NCI-H1930 (cell line): ENCODE results near the gene DPYSL4.

Experiments used
- DNase-seq, 2 experiments: peaks; one replicate each; lab custom pipeline; 2025; lab: John Stamatoyannopoulos, UW

The DPYSL4 gene

DNA sequence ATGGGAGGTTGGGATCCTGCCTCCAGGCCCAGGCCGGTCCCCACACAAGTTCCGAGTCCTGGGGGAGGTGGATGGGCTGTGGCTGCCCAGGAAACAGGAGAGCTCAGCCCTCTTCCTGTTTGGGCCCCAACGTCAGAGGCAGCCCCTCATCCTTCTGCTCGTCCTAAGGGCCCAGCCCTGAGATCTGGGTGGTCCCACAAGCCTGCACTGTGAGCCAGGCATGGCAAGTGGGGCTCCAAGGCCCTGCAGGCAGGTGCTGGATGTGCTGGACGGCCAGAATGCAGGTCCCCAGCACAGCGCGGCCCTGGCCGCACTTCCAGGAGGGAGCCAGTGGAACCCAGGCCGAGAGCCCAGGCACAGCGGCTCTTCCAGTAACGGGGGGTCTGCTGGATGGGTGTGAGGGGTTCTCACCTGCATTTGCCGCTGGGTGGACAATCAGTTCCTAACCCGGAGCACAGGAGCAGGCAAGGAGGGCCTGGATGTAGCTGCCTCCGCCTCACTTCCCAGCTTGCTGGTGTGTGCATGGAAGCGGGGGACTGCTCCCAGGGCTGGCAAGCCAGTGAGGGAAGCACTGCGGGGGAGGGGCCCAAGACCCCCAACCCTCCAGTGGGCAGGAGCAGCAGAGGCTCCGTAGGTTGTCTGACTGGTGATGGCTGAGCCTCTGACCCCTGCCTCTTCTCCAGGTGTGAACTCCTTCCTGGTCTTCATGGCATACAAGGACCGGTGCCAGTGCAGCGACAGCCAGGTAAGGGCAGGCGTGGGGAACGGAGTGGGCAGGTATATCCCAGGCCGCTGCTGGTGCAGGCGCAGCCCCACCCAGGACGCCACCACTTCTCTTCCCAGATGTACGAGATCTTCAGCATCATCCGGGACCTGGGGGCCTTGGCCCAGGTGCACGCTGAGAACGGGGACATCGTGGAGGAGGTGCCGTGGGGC is 9.7 kb downstream of the DPYSL4 start:
- DNase-seq, result no peak

DNA sequence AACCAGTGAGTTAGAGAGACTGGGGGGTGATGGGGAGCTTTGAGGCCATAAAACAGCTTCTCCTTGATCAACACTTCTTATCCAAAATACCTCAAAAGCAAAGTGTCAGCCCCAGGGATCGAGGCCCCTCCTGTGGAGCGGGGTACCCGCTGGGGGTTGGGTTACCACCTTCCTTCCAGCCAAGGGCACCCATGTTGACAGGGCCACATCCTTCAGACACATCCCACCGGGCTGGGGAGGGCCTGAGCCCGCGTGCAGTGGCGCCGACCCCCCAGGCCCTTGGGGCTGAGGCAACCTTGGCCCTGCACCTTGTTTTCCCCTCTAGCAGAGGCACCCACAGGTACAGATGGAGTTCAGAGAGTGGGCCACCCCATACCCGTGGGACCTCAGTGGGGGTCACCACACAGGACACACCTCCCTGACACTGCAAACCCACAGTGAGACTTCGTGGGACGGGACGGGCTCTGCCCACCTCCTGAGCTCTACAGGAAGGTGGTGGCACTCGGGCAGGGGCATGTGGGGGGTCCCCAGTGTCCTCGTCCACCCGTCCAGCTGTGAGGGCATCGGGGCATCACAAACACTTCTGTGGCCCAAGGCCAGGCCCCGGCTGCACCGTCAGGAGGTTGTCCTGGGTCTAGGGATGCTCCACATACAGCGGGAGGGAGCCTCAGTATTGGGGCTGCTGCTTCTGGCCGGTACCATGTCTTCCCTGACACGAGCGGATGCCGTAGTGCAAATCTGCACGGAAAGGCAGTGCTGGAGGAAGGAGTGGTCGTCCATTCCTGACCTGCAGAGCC is 10.7 kb downstream of the DPYSL4 start:
- DNase-seq, result no peak

DNA sequence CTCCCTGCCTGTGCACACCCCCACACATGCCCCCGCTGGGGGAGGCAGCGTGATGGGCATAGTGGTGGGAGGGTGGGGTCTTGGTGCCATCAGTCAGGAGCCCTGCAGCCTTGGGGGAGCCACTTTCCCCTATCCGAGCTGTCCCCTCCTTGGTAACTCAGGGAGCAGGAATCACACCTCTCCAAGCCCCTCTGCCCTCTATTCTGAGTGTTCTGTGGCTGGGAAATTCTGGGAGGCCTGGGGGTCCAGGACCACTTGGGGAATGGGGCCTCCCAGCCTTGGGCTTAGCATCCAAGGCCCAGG is 11.3 kb downstream of the DPYSL4 start:
- no peak for DNase-seq

DNA sequence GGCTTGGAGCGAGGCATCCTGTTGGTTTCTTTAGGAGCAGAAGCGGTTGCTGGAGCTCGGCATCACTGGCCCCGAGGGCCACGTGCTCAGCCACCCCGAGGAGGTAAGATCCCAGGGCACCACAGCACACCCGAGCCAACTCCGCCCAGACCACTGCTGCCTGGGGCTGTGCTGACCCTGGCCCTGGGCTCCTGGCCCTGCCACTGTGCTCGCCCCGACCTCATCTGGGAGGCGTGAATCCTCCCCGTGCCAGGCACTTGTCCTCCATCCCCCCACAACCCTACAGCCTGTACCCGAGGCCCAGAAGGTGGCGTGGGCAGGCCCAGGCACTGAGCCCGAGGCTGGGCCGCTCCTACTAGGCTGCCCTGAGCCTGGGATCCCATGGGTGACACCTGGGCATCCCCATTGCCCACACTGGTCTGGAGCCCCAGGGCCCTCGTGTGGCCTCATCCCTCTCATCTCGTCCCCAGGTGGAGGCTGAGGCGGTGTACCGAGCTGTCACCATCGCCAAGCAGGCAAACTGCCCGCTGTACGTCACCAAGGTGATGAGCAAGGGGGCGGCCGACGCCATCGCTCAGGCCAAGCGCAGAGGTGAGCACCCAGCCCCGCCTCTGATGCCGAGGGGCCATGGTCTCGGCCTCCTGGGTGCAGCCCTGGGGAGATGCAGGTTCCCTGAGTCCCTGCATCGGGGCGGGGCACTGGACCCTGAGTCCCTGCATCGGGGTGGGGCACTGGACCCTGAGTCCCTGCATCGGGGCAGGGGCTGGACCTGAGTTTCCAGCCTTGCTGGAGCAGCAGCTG is 11.8 kb downstream of the DPYSL4 start:
- no peak for DNase-seq

DNA sequence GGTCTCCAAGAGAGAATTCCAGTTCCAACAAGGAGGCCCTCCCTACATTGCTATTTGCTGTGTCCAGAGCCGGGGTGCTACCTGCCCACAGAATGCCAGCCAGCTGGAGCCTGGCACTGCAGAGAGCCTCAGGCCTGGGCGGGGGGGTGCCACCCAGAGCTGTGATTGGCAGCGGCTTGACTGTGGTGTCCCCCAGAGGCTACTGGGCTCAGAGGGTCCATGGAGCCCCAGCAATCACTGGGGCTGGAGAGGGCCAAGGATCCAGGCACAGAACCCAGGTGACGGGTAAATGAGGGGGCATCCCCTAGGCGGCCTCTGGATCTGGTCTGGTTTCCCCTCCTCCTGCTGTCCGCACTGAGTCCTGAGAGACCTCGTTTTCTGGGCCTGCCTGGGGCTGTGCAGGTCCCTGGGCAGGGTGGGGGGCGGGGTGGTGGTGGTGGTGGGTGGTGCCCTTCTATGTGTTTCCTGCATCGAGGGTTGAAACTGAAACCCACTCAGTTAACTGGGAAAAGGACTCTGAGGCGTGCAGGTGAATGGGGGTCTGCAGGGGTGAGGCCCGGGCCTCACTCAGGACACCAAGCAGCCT is 12.6 kb downstream of the DPYSL4 start:
- no peak for DNase-seq

DNA sequence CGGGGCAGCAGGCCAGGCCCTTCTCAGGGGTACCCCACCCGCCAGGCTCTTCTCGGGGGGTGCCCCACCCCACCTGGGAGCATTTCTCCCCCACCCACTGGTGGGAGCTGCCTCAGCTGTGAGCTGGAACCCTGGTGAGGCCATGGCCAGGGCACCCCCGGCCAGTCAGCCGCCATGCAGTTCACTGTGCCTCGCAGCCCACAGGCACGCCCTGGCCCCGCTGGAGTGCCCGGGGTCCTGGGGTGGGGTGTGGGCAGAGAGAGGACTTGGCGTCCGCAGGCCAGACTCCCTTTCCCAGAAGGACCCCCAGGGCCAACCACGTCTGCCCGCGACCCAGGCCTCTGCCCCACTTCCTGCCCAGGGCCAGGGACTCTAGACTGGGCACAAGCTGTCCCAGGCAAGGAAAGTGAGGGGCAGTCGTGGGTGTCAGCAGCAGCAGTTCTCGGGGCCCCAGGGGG is 13.1 kb downstream of the DPYSL4 start:
- no peak for DNase-seq

DNA sequence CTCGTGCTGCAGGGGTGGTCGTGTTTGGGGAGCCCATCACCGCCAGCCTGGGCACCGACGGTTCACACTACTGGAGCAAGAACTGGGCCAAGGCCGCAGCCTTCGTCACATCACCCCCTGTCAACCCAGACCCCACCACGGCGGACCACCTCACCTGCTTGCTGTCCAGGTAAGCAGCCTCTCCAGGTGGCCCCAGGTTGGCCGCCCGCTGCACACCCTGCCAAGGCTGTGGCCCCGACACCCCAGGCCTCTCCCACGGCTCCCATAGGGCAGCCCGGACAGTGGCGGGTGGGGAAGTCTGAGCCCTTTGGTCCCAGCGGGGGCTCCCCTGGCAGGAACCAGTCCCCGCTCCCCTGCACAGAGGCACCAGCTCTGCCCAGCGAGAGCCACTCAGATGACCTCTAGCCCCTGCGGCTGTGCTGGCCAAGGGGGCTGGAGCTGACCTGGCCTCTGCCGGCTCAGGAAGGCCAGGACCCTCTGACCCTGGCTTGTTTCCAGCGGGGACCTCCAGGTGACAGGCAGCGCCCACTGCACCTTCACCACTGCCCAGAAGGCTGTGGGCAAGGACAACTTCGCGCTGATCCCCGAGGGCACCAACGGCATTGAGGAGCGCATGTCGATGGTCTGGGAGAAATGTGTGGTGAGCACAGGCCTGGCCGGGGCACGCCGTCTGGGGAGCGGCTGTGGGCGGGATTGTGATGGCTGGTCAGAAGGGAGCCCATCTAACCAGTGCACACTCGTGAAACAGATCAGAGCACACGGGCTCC is 13.8 kb downstream of the DPYSL4 start:
- no peak for DNase-seq

DNA sequence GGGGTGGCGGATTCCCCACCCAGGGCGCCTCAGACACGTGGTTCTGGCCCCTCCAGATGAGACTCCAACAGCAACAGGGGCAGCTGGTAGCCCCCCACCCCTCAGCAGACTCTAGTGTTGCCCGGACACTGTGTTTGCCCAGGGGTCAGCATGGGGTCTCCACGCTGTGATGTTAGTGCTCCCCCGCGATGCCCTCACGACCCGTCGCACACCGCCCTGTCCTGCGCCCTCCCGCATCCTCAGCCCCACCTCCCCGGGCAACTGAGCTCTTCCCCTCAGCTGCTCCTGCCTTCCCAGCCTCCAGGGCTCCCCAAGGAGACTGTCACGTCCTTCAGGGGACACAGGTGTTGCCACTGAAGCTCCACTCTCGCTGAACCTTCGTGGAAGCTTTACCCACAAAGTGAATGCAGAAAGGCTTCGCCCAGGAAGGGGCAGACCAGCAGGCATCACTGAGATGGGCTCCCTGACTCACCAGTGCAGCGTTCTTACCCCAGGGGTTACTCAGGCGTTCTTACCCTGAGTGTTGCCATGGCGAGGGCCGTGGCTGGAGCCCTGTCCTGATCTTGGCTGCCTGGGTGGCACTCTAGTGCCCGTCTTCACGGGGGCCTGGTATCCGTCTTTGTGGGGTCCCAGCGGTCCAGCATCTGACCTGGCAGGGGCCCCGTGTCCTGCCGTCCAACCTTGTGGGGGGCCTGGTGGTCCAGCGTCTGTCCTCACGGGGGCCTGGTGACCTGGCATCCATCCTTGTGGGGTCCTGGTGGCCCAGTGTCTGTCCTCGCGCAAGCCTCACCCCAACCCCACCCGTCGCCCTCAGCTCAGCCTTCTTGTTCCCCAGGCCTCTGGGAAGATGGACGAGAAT is 14.6 kb downstream of the DPYSL4 start:
- DNase-seq, result no peak

DNA sequence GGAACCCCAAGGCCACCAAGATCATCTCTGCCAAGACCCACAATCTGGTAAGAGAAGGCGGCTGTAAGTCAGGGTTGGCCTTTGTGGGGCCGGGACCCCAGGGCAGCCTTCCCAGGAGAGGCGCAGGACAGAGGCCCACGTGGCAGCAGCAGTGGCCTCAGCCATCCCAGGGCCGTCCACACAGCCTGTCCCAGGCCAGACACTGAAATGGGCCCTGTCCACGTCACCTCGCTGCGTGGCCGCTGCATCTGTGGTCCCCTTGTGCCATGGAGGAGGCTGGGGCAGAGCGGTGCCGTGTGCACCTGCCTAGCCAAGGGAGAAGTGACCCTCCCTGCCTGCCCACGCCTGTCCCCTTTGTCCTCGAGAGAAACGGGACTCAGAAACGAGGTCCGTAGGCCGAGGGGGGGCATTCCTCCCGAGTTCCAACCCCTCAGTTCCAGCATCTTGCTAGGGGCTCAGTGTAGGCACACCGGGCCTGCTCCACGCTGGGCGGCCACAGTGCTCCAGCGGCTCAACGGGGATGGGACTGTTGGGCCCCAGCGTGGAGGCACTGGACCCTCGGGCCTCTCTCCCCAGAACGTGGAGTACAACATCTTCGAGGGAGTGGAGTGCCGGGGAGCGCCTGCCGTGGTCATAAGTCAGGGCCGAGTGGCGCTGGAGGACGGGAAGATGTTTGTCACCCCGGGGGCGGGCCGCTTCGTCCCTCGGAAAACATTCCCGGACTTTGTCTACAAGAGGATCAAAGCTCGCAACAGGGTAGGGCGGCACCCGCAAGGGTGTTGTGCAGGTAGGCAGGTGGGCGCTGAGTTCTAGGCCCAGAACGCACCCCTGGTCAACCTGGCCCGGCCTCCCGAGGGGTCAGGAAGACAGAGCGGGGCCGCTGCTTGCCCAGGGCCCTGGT is 15.6 kb downstream of the DPYSL4 start:
- no peak for DNase-seq

DNA sequence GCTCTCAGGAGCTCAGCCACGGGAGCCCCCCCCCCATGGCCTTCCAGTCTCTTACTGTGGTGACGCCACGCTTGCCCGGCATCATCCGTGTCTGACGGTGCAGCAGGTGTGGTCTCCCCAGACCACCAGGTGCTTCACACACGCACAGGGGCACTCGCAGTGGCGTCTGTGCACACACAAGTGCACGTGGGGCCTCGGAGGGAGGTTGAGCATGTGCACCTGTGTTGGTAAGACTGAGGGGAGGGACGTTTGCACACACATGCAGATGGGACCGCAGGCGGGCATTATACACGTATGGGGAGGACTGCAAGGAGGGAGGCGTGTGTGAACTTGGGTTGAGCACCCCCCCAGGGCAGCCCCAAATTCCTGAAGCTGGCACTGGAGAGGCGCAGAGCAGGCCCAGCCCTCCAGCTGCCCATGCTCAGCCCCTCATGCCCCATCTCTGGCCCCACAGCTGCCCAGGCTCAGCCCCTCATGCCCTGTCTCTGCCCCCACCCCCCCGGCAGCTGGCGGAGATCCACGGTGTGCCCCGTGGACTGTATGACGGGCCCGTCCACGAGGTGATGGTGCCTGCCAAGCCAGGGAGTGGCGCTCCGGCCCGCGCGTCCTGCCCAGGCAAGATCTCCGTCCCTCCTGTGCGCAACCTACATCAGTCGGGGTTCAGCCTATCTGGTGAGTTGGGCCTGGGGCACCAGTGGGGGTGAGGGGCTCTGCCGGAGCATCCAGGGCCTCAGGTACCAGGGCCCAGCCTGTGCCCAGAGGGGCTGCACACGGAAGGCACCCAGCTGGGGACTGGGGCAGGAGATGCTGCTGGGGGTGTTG is 16.7 kb downstream of the DPYSL4 start:
- DNase-seq, result no peak

DNA sequence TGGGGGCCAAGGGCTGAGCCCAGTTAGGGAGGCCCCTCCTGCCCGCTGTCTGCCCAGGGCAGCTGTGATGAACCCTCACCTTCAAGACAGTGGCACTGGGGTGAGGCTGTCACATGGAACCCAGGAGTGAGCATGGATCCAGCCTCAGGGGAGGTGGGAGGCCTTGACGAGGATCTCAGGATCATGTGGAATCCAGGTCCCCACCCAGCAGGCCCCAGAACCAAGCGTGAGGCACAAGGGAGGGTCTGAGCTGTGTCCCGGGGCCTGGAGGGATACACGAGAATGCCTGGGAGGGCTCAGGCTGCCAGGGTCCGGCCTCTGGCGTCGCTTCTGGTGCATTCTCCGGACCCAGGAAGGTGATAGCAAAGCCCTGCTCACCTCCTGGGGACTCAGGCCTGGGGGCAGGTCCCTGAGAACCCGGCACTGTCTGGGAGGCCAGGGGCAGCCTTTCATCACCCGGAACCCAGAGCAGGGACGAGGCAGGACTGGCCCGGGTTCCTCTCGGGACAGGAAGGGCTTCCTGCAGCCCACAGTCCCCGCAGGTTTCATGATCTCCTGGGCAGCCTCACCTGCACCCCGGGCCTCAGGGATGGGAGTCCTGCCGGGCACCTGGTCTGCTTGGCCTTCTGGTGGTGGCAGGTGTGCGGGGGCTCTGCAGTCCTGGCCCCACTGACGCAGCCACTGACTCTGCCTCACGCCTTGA is 17.5 kb downstream of the DPYSL4 start:
- DNase-seq, result no peak

DNA sequence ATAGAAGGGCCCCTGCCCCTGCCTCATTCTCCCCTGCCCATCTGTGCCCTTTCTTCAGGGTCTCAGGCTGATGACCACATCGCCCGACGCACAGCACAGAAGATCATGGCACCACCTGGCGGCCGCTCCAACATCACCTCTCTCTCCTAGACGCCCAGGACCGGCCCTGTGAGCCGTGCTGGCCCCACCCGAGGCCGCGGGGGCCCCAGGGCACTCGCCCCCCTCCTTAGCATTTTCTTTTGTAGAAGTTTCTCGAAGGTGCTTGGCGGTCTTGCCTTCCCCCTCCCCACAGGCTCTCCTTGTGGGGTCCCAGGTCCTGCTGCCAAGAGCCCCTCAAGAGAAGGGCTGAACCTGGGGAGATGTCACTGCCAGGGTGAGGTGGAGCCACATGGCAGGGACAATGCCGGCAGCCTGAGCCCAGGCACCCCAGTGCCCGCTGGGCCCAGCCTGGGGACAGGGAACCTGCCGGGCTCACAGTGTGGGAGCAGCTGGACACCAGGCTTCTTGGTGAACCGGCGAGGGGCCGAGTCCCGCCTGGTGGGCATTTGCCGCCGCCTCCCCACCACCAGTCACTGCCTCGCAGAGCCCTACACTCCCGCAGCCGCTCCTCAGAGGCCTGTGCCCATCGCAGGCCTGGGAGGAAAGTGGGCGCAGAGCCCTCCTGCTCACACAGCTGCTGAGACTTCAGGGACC is 18.2 kb downstream of the DPYSL4 start:
- no peak for DNase-seq

DNA sequence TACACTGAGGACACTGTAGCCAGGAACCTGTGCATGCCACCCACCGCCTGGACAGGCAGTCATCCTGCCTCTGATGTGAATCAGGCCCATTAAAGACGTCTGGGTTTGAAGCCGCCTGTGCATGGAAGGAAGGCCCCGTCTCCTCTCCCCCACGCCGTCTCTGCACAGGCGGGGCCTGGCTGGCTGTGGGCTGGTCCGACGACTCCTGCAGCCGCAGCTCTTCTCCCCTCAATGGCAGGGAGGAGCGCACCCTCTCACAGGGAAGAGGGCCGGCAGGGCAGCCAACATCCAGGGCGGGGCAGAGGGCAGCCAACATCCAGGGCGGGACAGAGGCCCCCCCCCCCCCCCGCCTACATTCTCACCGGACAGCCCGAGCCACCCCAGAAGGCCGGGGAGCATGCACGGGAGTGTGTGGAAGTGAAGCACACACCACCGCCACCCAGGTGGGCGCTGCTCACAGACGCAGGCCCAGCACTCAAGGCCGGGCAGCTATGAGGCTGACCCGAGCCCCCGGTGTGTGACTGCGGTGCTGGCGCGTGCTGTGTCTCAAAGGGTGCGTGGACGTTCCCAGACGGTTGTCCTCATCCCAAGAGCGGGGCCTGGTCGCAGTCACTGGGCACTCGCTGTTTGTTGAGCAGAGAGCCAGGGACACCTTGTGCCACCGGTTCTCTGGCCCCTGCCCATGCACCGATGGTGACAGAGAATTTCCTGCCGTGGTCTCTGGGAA is 19.1 kb downstream of the DPYSL4 start:
- no peak for DNase-seq

DNA sequence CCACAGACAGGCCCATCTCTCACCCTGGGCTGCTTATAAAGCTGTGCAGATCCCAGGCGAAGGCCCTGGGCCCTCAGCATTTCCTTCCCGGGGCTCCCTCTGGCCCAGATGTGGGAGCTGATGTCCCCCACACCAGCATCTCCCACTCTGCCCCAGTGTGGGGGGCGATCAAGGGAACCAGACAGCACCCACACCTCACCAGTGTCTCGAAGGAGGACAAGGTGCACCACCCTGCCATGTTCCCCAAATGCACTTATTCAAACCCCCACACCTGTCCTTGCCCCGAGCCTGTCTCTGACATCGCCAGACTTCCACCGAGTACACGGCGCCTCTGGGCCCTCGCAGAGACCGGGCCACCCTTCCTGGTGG is 19.6 kb downstream of the DPYSL4 start:
- no peak for DNase-seq

DNA sequence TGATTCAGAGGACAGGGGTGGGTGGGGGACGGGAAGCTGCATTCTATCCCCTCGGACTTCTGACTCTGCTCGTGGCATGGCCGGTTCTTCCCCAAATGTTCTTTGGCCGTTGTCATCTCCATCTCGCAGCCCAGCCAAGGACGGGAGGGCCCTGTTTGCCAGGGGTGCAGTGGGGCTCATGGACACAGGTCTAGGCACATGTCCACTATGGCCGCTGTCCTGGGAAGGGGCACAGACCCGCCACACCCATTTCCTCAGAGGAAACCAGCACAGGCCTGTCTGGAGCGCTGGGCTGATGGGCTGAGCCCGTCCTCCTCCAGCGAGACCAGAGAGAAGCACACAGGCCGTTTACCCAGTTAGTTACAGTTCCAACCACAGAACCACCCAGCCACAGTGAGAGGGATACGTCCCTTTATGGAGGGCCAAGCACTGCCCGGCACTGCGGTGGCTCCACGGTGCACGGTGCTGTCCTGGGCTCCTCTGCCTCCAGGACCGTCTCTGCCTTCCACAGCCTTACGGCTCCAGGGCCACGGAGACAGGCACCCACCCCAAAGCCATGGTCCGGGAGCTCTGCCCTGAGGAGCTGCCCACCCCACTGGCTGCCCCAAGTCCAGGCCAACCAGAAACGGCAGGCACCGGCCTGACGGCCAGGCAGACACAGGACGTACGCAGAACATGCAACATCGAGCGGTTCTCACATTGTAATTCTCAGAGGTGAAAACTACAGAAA is 20.2 kb downstream of the DPYSL4 start:
- DNase-seq, result no peak
